SK-N-SH (cell line): ENCODE data around the gene FAM209A.
"Not testable (repeated sequence)": the region's sequence is repeated elsewhere in the genome, so short reads cannot be mapped to it uniquely, and the experiment has no call there.

ENCODE experiments used
- POLR2AphosphoS5 ChIP-seq: IDR thresholded peaks from 2 replicates; pipeline ENCODE4 v1.6.1; 2012; ENCODE audit warnings: low read depth, low read length
- RFX5 ChIP-seq: IDR thresholded peaks from 2 replicates; pipeline ENCODE4 v1.6.1; 2012; ENCODE audit warnings: mild to moderate bottlenecking, improper control_type of control experiment, low read length
- SMC3 ChIP-seq: IDR thresholded peaks from 2 replicates; pipeline ENCODE4 v1.6.1; 2012; ENCODE audit warnings: low read depth, low read length, improper control_type of control experiment
- TF ChIP-seq, protein P1 (sequence below): IDR thresholded peaks from 2 replicates; pipeline ENCODE4 v1.6.1; 2012; ENCODE audit warnings: mild to moderate bottlenecking, low read depth, low read length, moderate library complexity

DNA sequence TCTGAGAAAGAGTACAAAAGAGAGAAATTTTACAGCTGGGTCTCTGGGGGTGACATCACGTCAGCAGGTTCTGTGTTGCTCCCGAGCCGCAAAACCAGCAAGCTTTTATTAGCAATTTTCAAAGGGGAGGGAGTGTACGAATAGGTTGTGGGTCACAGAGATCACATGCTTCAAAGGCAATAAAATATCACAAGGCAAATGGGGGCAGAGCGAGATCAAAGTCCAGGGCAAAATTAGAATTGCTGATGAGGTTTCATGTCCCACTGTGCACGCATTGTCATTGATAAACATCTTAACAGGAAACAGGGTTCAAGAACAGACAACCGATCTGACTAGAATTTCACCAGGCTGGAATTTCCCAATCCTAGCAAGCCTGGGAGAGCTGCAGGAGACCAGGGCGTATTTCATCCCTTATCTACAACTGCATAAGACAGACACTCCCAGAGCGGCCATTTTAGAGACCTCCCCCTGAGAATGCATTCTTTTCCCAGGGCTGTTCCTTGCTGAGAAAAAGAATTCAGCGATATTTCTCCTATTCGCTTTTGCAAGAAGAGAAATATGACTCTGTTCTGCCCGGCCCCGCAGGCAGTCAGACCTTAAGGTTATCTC, 3.7 kb upstream of the FAM209A start:
- not testable (repeated sequence) for TF ChIP-seq RFX5, SMC3, POLR2AphosphoS5
- TF ChIP-seq, protein P1, sequence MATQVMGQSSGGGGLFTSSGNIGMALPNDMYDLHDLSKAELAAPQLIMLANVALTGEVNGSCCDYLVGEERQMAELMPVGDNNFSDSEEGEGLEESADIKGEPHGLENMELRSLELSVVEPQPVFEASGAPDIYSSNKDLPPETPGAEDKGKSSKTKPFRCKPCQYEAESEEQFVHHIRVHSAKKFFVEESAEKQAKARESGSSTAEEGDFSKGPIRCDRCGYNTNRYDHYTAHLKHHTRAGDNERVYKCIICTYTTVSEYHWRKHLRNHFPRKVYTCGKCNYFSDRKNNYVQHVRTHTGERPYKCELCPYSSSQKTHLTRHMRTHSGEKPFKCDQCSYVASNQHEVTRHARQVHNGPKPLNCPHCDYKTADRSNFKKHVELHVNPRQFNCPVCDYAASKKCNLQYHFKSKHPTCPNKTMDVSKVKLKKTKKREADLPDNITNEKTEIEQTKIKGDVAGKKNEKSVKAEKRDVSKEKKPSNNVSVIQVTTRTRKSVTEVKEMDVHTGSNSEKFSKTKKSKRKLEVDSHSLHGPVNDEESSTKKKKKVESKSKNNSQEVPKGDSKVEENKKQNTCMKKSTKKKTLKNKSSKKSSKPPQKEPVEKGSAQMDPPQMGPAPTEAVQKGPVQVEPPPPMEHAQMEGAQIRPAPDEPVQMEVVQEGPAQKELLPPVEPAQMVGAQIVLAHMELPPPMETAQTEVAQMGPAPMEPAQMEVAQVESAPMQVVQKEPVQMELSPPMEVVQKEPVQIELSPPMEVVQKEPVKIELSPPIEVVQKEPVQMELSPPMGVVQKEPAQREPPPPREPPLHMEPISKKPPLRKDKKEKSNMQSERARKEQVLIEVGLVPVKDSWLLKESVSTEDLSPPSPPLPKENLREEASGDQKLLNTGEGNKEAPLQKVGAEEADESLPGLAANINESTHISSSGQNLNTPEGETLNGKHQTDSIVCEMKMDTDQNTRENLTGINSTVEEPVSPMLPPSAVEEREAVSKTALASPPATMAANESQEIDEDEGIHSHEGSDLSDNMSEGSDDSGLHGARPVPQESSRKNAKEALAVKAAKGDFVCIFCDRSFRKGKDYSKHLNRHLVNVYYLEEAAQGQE: not testable (repeated sequence)
